Posterior vena cava (tissue), 2 donors: ENCODE data around the gene PTPRN2. TPM values are rescaled to one million over a fixed set of nuclear protein-coding genes. Genes with fewer than 3 reads are reported as not detected.
A peak's percentile ranks its signal among the peaks of the same experiment; 100 is the strongest.

ENCODE experiments used
- DNase-seq: peaks from one replicate; pipeline ENCODE4 v3.0.0-alpha.2; 2020; ENCODE audit warnings: low spot score
- intact Hi-C, 2 donors: fragments of 100-400 bp; cut with DNase I; formaldehyde crosslinking; loops; one replicate each; pipeline versions ENCODE4 v1.14.1 to v1.14.2; 2022 to 2023
- total RNA-seq, 2 donors: library from RNA; stranded (reverse); fragmentation: NEBNext Ultra II Directional; extraction: Animal tissue kit (Norgen Biotek cat#: 25700); gene quantifications; one replicate each; pipeline ENCODE4 v1.2.1, GENCODE V29; 2021
- donor health status: DM: yes; HTN: yes; CAD: no.
- donor health status: DM: yes; HTN: yes; CAD: no.

The PTPRN2 gene
- total RNA-seq, 2 donors from 2014 or later, result 1.6 to 2.8 TPM

DNA sequence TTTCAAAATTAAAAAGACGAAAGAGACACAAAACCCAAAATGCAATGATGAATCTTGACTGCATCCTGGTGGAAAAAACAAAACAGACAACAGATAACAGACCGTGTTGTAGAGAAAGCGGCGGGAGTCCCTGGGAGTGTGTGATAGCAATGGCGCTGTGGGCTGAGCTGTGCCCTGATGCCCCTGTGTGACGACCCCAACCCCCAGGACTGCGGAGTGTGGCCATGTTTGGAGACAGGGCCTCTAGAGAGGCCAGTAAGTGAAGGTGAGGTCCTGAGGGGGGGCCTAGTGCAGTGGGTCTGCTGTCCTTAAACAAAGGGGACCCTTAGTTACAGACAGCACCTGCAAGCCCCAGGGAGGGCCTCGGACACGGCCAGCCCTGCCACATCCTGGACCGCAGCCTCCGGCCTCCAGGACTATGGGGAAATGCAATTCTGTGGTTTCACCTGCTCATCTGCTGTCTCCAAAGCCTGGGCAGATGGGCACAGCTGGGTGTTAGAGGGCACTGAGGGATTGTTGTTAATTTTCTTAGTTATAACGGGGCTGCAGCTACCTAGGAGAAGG, 973.1 kb downstream of the PTPRN2 start:
- DNase-seq, result peak; percentile 69
- intact Hi-C loops, result no loop called here

DNA sequence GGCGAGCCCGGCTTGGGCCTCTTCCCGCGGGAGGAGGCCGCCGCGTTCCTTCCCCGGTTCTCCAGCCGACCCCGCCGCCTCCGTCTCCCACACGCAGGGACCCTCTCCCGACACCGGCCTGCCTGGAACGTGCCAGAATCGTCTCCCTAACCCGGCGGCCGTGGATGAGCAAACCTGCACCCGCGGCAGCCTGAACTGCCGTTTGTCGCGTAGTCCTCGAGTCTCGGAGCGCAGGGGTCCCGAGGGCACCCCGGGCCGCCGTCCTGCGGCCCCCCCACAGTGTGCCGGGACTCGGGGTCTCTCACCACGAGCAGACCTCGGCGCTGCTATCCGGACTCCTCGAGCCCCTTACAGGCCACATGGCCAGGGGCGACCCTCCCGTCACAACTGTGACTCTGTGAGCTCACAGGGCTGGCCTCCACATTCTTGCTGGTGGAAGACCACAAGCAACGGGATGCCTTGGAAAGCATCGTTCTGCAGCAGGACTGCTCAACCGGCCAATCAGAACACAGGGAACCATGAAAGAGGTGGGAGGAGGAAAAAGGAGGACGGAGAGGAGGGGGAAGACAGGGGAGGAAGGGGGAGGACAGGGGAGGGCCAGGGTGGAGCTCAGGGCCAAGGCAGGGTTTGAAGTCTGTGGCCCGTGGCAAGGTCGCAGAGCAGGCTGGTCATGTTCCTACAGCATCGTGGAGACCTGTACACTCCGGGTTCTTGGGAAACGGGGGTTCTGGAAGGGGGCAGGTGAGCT, 973.9 kb downstream of the PTPRN2 start:
- DNase-seq, result peak; percentile 78

GRCh38 chr7:157612664-157613561, 974.7 kb downstream of the PTPRN2 start:
- peak; percentile 86 for DNase-seq
- intact Hi-C loops, result no loop called here

More for the DNA sequence above, 973.9 kb downstream of the PTPRN2 start:
- intact Hi-C loops, result no loop called here

DNA sequence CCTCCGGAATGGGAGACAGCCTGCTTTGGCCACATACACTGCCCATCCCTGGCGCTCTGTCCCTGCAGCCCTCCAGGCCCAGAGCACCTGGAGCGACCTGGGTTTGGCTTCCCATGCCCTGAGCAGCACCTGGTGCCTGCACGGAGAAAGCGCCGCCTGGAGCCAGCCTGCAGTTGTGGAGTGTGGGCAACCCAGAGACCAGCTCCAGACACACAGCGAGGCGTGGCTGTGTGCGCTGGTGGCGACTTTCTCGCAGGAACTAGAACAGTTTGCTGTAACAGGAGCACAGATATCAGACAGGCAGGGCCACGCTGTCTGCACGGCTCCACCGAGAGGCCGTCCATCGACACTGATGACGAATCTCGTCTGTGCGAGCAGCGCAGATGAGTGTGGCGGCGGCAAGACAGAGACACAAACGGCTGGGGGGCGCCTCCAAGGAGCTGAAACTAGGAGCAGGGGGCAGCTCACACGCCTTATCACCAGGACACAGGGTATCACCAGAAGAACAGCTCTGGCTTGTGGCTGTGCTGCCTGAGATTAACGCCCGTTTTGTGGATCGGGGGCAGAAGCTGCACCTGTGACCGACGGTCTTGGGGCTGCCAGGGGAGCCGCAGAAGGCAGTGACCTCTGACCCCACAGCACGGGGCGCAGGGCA, 975.5 kb downstream of the PTPRN2 start:
- intact Hi-C loops, result no loop called here
- peak; percentile 79 for DNase-seq

- peak; percentile 43 for DNase-seq
- intact Hi-C loops, result no loop called here
Observed at GRCh38 chr7:157611341-157611740, 976.3 kb downstream of the PTPRN2 start.

DNA sequence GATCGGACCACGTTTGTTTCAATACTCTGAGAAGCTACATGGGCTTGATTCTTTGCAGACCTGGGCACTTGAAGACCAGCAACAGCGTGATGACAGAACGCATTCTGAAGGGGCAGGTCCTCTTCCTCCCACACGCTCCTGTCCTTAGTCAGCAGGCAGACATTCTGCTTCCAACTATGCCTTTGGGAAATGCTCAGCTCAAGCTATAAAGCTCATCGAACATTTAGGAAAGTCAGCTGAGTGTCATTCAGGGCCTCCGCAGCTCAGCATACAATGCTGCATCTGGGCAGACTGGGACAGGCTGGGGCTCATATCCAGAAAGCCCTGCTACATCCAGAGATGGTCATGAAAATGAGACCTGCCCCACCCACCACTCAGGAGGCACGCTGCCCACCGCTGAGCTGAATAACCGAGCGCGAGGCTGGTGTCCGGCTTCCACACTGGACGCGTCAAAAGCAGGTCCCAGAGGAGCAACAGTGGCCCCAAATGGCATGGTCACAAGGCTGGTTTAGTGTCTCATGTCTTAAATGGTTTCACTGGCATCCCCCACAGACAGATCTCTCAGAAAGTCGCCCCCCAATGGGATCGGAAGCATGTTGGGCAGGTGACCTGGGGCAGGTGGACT, 976.8 kb downstream of the PTPRN2 start:
- DNase-seq, result peak; percentile 74
- intact Hi-C loops, result no loop called here

GRCh38 chr7:157609932-157610640, 977.5 kb downstream of the PTPRN2 start:
- DNase-seq, result peak; percentile 60
- intact Hi-C loops, result no loop called here

- intact Hi-C loops, result no loop called here
Observed at GRCh38 chr7:157609516-157609915, 978.1 kb downstream of the PTPRN2 start.

GRCh38 chr7:157607218-157607617, 980.4 kb downstream of the PTPRN2 start:
- intact Hi-C loops, result no loop called here
- peak; percentile 69 for DNase-seq

More at GRCh38 chr7:157609516-157609915, 978.1 kb downstream of the PTPRN2 start:
- DNase-seq, result peak; percentile 48

GRCh38 chr7:157606140-157606539, 981.5 kb downstream of the PTPRN2 start:
- peak; percentile 59 for DNase-seq
- intact Hi-C loops, result no loop called here

DNA sequence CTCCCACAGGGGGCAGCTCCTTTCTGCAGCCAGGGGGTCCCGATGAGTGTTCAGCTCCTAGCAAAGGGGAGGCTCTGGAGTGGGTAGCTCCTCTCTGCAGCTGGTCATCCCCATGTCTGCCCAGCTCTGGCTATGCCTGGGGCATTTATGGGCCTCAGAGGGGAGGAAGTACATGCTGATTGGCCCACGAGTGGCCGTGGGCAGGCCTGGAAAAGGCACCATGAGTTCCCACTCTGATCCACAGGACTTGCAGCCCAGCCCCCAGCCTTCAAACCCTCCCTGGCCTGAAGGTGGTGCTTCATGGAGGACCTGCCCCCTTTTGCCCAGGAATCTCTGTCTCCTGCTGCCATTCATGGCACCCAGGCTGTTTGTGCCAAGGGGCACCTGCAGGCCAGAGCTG, 982.0 kb downstream of the PTPRN2 start:
- DNase-seq, result peak; percentile 46
- intact Hi-C loops, result no loop called here

DNA sequence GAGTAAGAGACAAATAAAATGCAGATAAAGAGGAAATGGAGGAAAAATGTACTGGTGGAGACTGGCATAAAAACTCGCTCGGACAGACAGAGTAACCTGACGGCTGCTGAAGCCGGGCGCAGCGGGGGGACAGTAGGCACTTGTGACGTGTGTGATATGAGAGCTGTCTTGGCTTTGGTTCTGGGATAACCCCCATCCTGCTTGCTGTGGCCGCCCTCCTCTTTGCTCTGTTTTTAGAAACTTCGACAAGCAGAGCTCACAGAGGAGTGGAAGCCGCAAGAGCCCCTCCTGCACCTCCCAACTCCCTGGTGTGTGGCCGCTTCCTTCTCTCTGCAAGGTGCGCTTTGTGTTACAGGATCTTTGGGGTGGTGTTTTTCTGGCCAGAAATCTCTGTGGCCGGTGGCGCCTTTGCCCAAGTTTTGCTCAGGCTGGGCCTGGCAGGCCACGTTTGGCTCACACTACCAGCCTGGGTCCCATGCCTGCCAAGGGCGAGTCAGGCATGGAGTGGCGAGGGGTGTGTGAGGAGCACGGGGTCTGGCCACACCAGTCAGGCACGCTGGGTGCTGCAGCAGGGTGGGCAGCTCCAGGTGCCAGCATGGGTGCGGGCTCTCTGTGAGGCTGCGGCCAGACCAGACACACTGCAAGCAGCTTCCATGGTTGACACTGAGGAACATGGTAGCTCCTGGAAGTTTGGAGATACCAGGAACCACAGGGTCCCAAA, 982.8 kb downstream of the PTPRN2 start:
- DNase-seq, result peak; percentile 66
- intact Hi-C loops, result no loop called here

DNA sequence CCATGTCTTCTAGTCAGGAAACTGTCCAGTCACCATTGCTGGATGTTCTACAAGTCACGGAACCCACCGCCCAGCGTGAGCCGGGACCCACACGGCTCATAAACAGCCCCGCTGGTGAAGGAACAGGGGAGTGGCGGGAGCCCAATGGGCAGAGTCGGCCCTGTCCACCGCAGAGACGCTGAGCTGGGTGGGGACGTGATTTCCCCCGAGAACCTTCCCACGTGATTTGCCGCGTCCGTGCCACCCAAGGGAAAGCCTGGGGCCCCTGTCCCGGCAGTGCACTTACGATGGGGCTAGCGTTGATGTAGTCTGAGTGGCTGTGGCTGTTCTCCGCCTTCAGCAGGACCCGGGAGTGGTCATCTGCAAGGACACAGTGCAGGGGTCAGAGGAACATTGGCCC, 983.9 kb downstream of the PTPRN2 start:
- peak; percentile 56 for DNase-seq
- intact Hi-C loops, result no loop called here

- intact Hi-C loops, result no loop called here
- DNase-seq, result peak; percentile 40
Observed at GRCh38 chr7:157603005-157603404, 984.6 kb downstream of the PTPRN2 start.

GRCh38 chr7:157602581-157602980, 985.0 kb downstream of the PTPRN2 start:
- DNase-seq, result peak; percentile 47
- intact Hi-C loops, result no loop called here

- DNase-seq, result peak; percentile 12
- intact Hi-C loops, result no loop called here
Observed at GRCh38 chr7:157602156-157602555, 985.5 kb downstream of the PTPRN2 start.

GRCh38 chr7:157601530-157601929, 986.1 kb downstream of the PTPRN2 start:
- intact Hi-C loops, result no loop called here
- peak; percentile 48 for DNase-seq

GRCh38 chr7:157599491-157599890, 988.1 kb downstream of the PTPRN2 start:
- intact Hi-C loops, result no loop called here
- DNase-seq, result peak; percentile 58
